NCI-H345 treated with DMSO at 0.1 percent for 48 hours (cell line): ENCODE results near the gene RIPOR3.
"Not testable (repeated sequence)": the region's sequence is repeated elsewhere in the genome, so short reads cannot be mapped to it uniquely, and the experiment has no call there.

Experiments used
- DNase-seq: peaks from one replicate; lab custom pipeline; 2025; ENCODE audit not compliant: unreplicated experiment; lab: John Stamatoyannopoulos, UW

The RIPOR3 gene

GRCh38 chr20:50724851-50725723 lies 33.7 kb upstream of the RIPOR3 start:
- DNase-seq = no peak

- DNase-seq = no peak
Observed at GRCh38 chr20:50724112-50724725, 32.9 kb upstream of the RIPOR3 start.

- DNase-seq = no peak
Observed at GRCh38 chr20:50723672-50724071, 32.3 kb upstream of the RIPOR3 start.

GRCh38 chr20:50722424-50723155 lies 31.2 kb upstream of the RIPOR3 start:
- DNase-seq = no peak

GRCh38 chr20:50721881-50722281 lies 30.5 kb upstream of the RIPOR3 start:
- no peak for DNase-seq

GRCh38 chr20:50720582-50720981 lies 29.2 kb upstream of the RIPOR3 start:
- no peak for DNase-seq

GRCh38 chr20:50720026-50720425 lies 28.7 kb upstream of the RIPOR3 start:
- no peak for DNase-seq

GRCh38 chr20:50719328-50719727 lies 28.0 kb upstream of the RIPOR3 start:
- DNase-seq = no peak

- DNase-seq = no peak
Observed at GRCh38 chr20:50717974-50718761, 26.8 kb upstream of the RIPOR3 start.

GRCh38 chr20:50717312-50717711 lies 26.0 kb upstream of the RIPOR3 start:
- DNase-seq = no peak

- no peak for DNase-seq
Observed at GRCh38 chr20:50716518-50716917, 25.2 kb upstream of the RIPOR3 start.

- DNase-seq = no peak
Observed at GRCh38 chr20:50715694-50716093, 24.4 kb upstream of the RIPOR3 start.

- DNase-seq = not testable (repeated sequence)
Observed at GRCh38 chr20:50714426-50714825, 23.1 kb upstream of the RIPOR3 start.

- DNase-seq = no peak
Observed at GRCh38 chr20:50713657-50714101, 22.3 kb upstream of the RIPOR3 start.

GRCh38 chr20:50712771-50713656 lies 21.7 kb upstream of the RIPOR3 start:
- no peak for DNase-seq

- no peak for DNase-seq
Observed at GRCh38 chr20:50711113-50711825, 19.9 kb upstream of the RIPOR3 start.

- no peak for DNase-seq
Observed at GRCh38 chr20:50710492-50711063, 19.2 kb upstream of the RIPOR3 start.

GRCh38 chr20:50709636-50709973 lies 18.3 kb upstream of the RIPOR3 start:
- DNase-seq = no peak
